ENCODE results near the gene ZNF205.
"Not testable (repeated sequence)": the region's sequence is repeated elsewhere in the genome, so short reads cannot be mapped to it uniquely, and the experiment has no call there.

DNA sequence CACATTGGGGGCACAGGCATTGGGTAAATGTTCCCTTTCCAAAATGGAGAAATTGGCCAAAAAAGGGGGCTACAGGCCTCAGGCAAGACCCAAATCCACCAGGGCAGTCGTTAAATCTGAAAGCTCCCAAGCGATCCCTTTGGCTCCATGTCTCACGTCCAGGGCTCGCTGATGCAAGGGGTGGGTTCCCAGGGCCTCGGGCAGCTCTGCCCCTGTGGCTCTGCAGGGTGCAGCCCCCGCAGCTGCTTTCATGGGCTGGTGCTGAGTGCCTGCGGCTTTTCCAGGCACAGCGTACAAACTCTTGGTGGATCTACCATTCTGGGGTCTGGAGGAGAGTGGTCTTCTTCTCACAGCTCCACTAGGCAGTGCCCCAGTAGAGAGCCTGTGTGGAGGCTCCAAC lies 29.0 kb upstream of the ZNF205 start:
- TF ChIP-seq, protein P1, sequence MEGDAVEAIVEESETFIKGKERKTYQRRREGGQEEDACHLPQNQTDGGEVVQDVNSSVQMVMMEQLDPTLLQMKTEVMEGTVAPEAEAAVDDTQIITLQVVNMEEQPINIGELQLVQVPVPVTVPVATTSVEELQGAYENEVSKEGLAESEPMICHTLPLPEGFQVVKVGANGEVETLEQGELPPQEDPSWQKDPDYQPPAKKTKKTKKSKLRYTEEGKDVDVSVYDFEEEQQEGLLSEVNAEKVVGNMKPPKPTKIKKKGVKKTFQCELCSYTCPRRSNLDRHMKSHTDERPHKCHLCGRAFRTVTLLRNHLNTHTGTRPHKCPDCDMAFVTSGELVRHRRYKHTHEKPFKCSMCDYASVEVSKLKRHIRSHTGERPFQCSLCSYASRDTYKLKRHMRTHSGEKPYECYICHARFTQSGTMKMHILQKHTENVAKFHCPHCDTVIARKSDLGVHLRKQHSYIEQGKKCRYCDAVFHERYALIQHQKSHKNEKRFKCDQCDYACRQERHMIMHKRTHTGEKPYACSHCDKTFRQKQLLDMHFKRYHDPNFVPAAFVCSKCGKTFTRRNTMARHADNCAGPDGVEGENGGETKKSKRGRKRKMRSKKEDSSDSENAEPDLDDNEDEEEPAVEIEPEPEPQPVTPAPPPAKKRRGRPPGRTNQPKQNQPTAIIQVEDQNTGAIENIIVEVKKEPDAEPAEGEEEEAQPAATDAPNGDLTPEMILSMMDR (conservative IDR thresholded peaks at IDR 0.05): not testable (repeated sequence)
- TF ChIP-seq EZH2 (IDR thresholded peaks at IDR 0.05; ENCODE audit: low read depth): not testable (repeated sequence)
